SU-DHL-6 (cell line): Measurements from ENCODE around the gene ATF7IP.
"Not testable (repeated sequence)": the region's sequence is repeated elsewhere in the genome, so short reads cannot be mapped to it uniquely, and the experiment has no call there.

Source experiments
- H2AFZ ChIP-seq: fragments of 200-600 bp; sonication (generic); 2 replicates; pipeline ENCODE4 v1.6.1; 2014; ENCODE audit warnings: low read depth, mild to moderate bottlenecking, moderate library complexity, mixed read lengths, antibody characterized with exemption, low read length; ENCODE audit not compliant: severe bottlenecking
- H3F3A ChIP-seq: fragments of 200-600 bp; shearing (Covaris generic); 2 replicates; pipeline ENCODE4 v1.6.0; 2016; ENCODE audit warnings: antibody characterized with exemption, mild to moderate bottlenecking; ENCODE audit not compliant: insufficient read depth
- H3K27ac ChIP-seq: fragments of 200-600 bp; sonication (generic); 2 replicates; pipeline ENCODE4 v1.5.1; 2016; ENCODE audit warnings: low read depth, mild to moderate bottlenecking, low read length, moderate library complexity, mixed read lengths
- H3K27me3 ChIP-seq: fragments of 200-600 bp; sonication (generic), shearing (Covaris generic); 2 replicates; pipeline ENCODE4 v1.6.0; 2014; ENCODE audit warnings: mild to moderate bottlenecking, low read length
- H3K36me3 ChIP-seq: fragments of 200-600 bp; sonication (generic); 2 replicates; pipeline ENCODE4 v1.6.1; 2014; ENCODE audit warnings: mild to moderate bottlenecking, low read length, mixed read lengths
- H3K4me2 ChIP-seq: fragments of 300-600, 200-600 bp; shearing (Covaris generic), sonication (generic); 2 replicates; pipeline ENCODE4 v1.6.0; 2014; ENCODE audit warnings: low read length, low read depth, mild to moderate bottlenecking; ENCODE audit not compliant: poor library complexity, severe bottlenecking
- H3K4me3 ChIP-seq: fragments of 200-600 bp; sonication (generic); 2 replicates; pipeline ENCODE4 v1.5.1; 2014; ENCODE audit warnings: antibody characterized with exemption, low read length, mild to moderate bottlenecking, mixed read lengths; ENCODE audit not compliant: insufficient read depth, poor library complexity, severe bottlenecking
- H3K79me2 ChIP-seq: fragments of 200-600 bp; sonication (generic); 2 replicates; pipeline ENCODE4 v1.6.1; 2014; ENCODE audit warnings: mild to moderate bottlenecking, low read length, moderate library complexity; ENCODE audit not compliant: insufficient read depth
- H3K9ac ChIP-seq: fragments of 200-600 bp; sonication (generic); 2 replicates; pipeline ENCODE4 v1.7.0; 2014; ENCODE audit warnings: mild to moderate bottlenecking, low read length
- H3K9me2 ChIP-seq: fragments of 200-600 bp; sonication (generic); replicated peaks from 2 replicates; pipeline ENCODE4 v1.6.1; 2014; ENCODE audit warnings: low read length; ENCODE audit not compliant: insufficient read depth
- H3K9me3 ChIP-seq: fragments of 200-600 bp; sonication (generic); 2 replicates; pipeline ENCODE4 v1.6.1; 2014; ENCODE audit warnings: low read length, mixed read lengths; ENCODE audit not compliant: insufficient read depth
- H4K20me1 ChIP-seq: fragments of 200-600 bp; sonication (generic); 2 replicates; pipeline ENCODE4 v1.6.1; 2014; ENCODE audit warnings: low read depth, mild to moderate bottlenecking, antibody characterized with exemption, low read length, moderate library complexity, mixed read lengths
- CTCF ChIP-seq: fragments of 200-600 bp; sonication (generic); IDR thresholded peaks from one replicate; pipeline ENCODE4 v1.5.1; 2017; ENCODE audit warnings: antibody characterized with exemption, mild to moderate bottlenecking, low read length, moderate library complexity; ENCODE audit not compliant: insufficient read depth, poor library complexity, severe bottlenecking
- EZH2phosphoT487 ChIP-seq: fragments of 200-600 bp; sonication (generic), shearing (Covaris generic); conservative IDR thresholded peaks from 2 replicates; pipeline ENCODE4 v1.6.1; 2018; ENCODE audit warnings: mild to moderate bottlenecking, antibody characterized with exemption, low read length, moderate library complexity, mixed read lengths

Gene ATF7IP

DNA sequence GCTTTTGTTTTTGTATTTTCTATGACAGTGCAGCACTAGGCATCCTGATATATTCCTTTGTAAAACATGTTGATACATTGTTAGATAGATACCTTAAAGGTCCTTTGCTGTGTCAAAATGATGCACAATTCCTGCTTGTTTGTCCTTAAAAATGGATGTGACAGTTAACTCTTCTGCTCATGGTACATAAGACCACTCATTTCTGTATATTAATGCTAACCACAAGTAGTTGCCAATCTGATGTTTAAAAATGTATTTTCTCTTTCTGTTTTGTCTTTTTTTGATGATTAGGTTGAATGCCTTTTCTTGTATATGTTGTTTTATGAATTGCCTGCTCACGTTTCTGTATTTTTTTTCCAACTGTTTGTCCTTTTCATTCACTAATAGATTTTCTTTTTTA lies 35.1 kb downstream of the ATF7IP start:
- TF ChIP-seq CTCF (no peak), EZH2phosphoT487 (no peak)
- H3K79me2 ChIP-seq: peaks cover 100% of the 10 kb centered on the region
- H3K4me3 ChIP-seq: no peak overlapping the region
- H3K27ac ChIP-seq: no peak overlapping the region
- no peaks in the 10 kb centered on the region for H4K20me1 ChIP-seq
- H3K36me3 ChIP-seq: peaks cover 9% of the 10 kb centered on the region; the same call in 1 of the 2 replicates
- H3K9me2 ChIP-seq: no peaks in the 10 kb centered on the region
- no peaks in the 10 kb centered on the region for H3K9me3 ChIP-seq
- H2AFZ ChIP-seq: no peak overlapping the region
- no peaks in the 10 kb centered on the region for H3K27me3 ChIP-seq
- H3K4me2 ChIP-seq: peak overlapping the region; percentile 28
- H3K9ac ChIP-seq: no peak overlapping the region
- peaks cover 5% of the 10 kb centered on the region; the same call in 1 of the 2 replicates for H3F3A ChIP-seq

- H3K79me2 ChIP-seq: peaks cover 100% of the 10 kb centered on the region
- not testable (repeated sequence) for H3K9ac ChIP-seq, H3K9me2 ChIP-seq, H3K36me3 ChIP-seq, H3K27ac ChIP-seq, H3K4me2 ChIP-seq, H3K4me3 ChIP-seq, H4K20me1 ChIP-seq, H2AFZ ChIP-seq, H3K27me3 ChIP-seq, H3F3A ChIP-seq, H3K9me3 ChIP-seq
Observed at GRCh38 chr12:14401267-14401666, 35.8 kb downstream of the ATF7IP start.

GRCh38 chr12:14402697-14403096 lies 37.2 kb downstream of the ATF7IP start:
- no peaks in the 10 kb centered on the region for H3K27me3 ChIP-seq
- no peak for TF ChIP-seq CTCF
- no peak for TF ChIP-seq EZH2phosphoT487
- no peak overlapping the region for H3K4me3 ChIP-seq
- H2AFZ ChIP-seq: no peak overlapping the region
- H3K4me2 ChIP-seq: peak overlapping the region; percentile 46
- H3F3A ChIP-seq: no peaks in the 10 kb centered on the region
- H4K20me1 ChIP-seq: no peaks in the 10 kb centered on the region
- H3K9me3 ChIP-seq: no peaks in the 10 kb centered on the region
- peaks cover 12% of the 10 kb centered on the region; the same call in 1 of the 2 replicates for H3K36me3 ChIP-seq
- H3K79me2 ChIP-seq: peaks cover 100% of the 10 kb centered on the region
- peak overlapping the region; percentile 40; the same call in 1 of the 2 replicates for H3K27ac ChIP-seq
- 0 out of 2 replicates have a peak overlapping the region, but pooled peaks have one; percentile 13 for H3K9ac ChIP-seq
- no peaks in the 10 kb centered on the region for H3K9me2 ChIP-seq

GRCh38 chr12:14403293-14403692 lies 37.8 kb downstream of the ATF7IP start:
- TF ChIP-seq CTCF: no peak
- TF ChIP-seq EZH2phosphoT487: no peak
- Histone ChIP-seq H3F3A (no peaks in the 10 kb centered on the region; the same call in 1 of the 2 replicates), H3K79me2 (peaks cover 100% of the 10 kb centered on the region), H2AFZ (no peak overlapping the region), H3K36me3 (peaks cover 18% of the 10 kb centered on the region; the same call in 1 of the 2 replicates), H3K9me3 (no peaks in the 10 kb centered on the region), H3K9me2 (no peaks in the 10 kb centered on the region), H3K27me3 (no peaks in the 10 kb centered on the region), H3K4me2 (peak overlapping the region; percentile 46), H3K27ac (peak overlapping the region; percentile 40; the same call in 1 of the 2 replicates), H3K4me3 (no peak overlapping the region), H4K20me1 (no peaks in the 10 kb centered on the region), H3K9ac (no peak overlapping the region)
